Small intestine (tissue), 7 donors: Measurements from ENCODE around the gene RIPOR3. TPM values are rescaled to one million over a fixed set of nuclear protein-coding genes. Genes with fewer than 3 reads are reported as not detected.

Experiments
- DNase-seq, 2 donors: peaks; one replicate each; pipeline versions ENCODE4 v3.0.0 to v3.0.0-alpha.2; 2013
- FAIRE-seq: peaks from 2 replicates; lab custom pipeline; 2012; peaks lifted over from hg19 to GRCh38; lab: Jason Lieb, UNC
- H3K27ac ChIP-seq, 3 donors: one replicate each; pipeline ENCODE4 v1.5.1; 2013; ENCODE audit warnings: low read length in 2 of 3, mild to moderate bottlenecking in 2 of 3, control low read depth in 1 of 3, inconsistent platforms in 1 of 3, low read depth in 1 of 3, moderate library complexity in 1 of 3
- H3K27me3 ChIP-seq, 3 donors: one replicate each; pipeline ENCODE4 v1.6.1; 2013; ENCODE audit warnings: low read length in 3 of 3, inconsistent platforms in 1 of 3; ENCODE audit not compliant: control insufficient read depth in 3 of 3, insufficient read depth in 3 of 3
- H3K36me3 ChIP-seq, 3 donors: one replicate each; pipeline ENCODE4 v1.6.1; 2013; ENCODE audit warnings: low read length in 3 of 3, inconsistent platforms in 1 of 3, low read depth in 1 of 3, mild to moderate bottlenecking in 1 of 3, moderate library complexity in 1 of 3; ENCODE audit not compliant: control insufficient read depth in 3 of 3, insufficient read depth in 2 of 3
- H3K4me1 ChIP-seq, 3 donors: one replicate each; pipeline ENCODE4 v1.6.1; 2013; ENCODE audit warnings: low read length in 2 of 3, inconsistent platforms in 1 of 3, low read depth in 1 of 3, mild to moderate bottlenecking in 1 of 3, moderate library complexity in 1 of 3; ENCODE audit not compliant: control insufficient read depth in 3 of 3, insufficient read depth in 2 of 3
- H3K4me3 ChIP-seq, 3 donors: one replicate each; pipeline ENCODE4 v1.5.1; 2013; ENCODE audit warnings: low read length in 3 of 3, control low read depth in 1 of 3, inconsistent platforms in 1 of 3, low read depth in 1 of 3, mild to moderate bottlenecking in 1 of 3, moderate library complexity in 1 of 3
- H3K9me3 ChIP-seq, 2 donors: one replicate each; pipeline ENCODE4 v1.6.1; 2013; ENCODE audit warnings: low read depth in 1 of 2, low read length in 1 of 2; ENCODE audit not compliant: control insufficient read depth in 2 of 2, insufficient read depth in 1 of 2
- WGBS, 3 donors: extraction: QIAGEN DNeasy Blood & Tissue Kit; methylation state at CpG; one replicate each; pipeline ENCODE4 v1.1.7; 2013; 5-methylcytosine and 5-hydroxymethylcytosine counted together
- polyA plus RNA-seq, 4 donors: library from polyadenylated mRNA; stranded (reverse) in 3 of 4; unstranded in 1 of 4; fragments of 200-250 nt in 3 of 4; fragments of 120-200 nt in 1 of 4; gene quantifications; one replicate each; pipeline versions ENCODE4 v1.2.1 to v1.2.3, GENCODE V29; 2013
- donor health status: healthy with polysubstance abuse.
- donor health status: control.
- donor health status: control.
- donor health status: Bipolar disorder and iron deficiency.
- donor health status: healthy.

The RIPOR3 gene
- polyA plus RNA-seq, 4 donors: 0.22 to 10.9 (median 3.2) TPM

DNA sequence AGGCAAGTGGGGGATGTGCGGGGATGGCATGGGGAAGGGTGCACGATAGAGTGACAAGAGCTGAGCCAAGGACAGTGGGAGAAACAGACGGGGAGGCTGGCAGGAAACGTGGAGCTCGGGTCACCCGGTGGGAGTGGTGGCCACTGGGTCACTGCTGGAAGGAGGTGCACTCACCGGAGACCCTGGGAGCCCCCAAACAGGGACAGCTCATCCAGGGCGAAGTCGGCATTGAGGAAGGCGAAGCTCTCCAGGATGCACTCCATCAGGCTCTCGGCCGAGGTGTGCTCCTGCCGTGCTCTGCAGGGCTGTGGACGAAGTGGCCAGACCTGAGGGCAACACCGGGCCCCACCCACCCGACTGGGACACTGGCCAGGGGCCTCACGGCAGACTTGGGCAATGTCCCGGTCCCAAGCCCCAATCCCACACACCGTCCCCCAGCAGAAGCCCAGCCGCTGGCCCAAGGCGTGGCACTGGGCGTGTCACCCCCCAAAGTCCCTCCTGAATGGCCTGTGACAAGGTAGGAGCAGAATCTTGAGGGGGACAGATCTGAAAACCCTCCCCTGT, 93.9 kb downstream of the RIPOR3 start:
- WGBS, 3 donors: 64 to 82% (median 70%) methylated on average over 21 to 22 of the region's 22 CpGs
- H3K36me3 ChIP-seq: peaks cover 0 to 11% (median 0%) of the 10 kb centered on the region in 3 donors
- H3K9me3 ChIP-seq: no peaks in the 10 kb centered on the region
- DNase-seq (no peak), FAIRE-seq (no peak)
- no peak overlapping the region for H3K27ac ChIP-seq
- H3K27me3 ChIP-seq: peaks cover 0 to 2% (median 0%) of the 10 kb centered on the region in 3 donors
- peaks cover 0 to 5% (median 2%) of the 10 kb centered on the region in 3 donors for H3K4me1 ChIP-seq
- no peak overlapping the region for H3K4me3 ChIP-seq

DNA sequence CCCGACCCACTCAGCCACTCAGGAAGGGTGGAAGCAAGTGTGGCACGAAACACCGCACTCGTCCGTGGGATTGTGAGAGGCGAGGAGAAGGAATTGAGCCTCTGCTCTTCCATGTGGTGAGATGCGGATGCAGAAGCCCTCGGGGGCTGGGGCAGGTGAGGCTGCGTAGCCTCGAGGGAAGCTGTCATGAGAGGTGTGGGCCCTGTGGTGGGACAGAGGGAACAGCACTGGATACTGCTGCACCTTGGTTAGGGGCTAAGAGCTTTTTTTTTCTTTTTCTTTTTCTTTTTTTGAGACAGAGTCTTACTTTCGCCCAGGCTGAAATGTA, 94.7 kb downstream of the RIPOR3 start:
- 81 to 89% (median 86%) methylated on average over 11 of the region's 11 CpGs for WGBS, 3 donors
- Histone ChIP-seq H3K4me3 (no peak overlapping the region), H3K9me3 (no peaks in the 10 kb centered on the region), H3K27me3 (peaks cover 0 to 2% (median 0%) of the 10 kb centered on the region in 3 donors), H3K27ac (no peak overlapping the region), H3K36me3 (peaks cover 0 to 11% (median 0%) of the 10 kb centered on the region in 3 donors), H3K4me1 (peaks cover 0 to 5% (median 2%) of the 10 kb centered on the region in 3 donors)
- no peak for FAIRE-seq
- DNase-seq: no peak

DNA sequence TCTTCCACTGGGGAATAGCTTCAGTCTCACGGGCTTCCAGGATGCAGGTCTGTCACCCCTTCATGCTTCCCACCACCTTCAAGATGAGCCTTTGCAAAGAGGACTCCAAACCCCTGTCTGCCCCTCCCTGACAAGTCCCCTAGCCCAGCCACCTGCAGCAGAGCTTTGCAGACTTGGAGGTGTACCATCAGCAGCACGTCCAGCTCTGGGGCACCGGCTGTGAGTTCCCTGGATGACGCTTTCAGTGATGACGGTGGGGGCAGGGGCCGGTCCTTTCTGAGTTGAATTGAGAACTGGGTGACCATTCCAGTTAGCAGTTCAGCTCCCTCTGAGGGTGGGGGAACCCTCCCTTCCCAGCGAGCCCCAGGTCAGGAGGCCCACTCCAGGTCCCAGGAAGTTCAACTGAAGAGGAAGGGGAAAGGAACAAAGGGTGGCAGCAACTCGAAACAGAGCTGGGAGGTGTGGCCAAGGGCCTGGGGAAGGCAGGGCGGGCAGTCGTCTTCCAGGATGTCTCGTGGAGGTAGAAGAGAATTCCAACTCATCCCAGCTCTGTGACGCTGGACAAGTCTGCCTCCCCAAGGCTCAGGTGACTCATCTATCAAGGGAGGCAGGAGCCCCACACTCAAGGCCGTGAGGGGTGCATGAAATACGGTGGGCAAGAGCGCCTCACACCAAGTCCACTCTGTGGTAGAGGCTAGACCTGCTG, 95.2 kb downstream of the RIPOR3 start:
- Histone ChIP-seq H3K27ac (no peak overlapping the region), H3K4me1 (peaks cover 0 to 5% (median 2%) of the 10 kb centered on the region in 3 donors), H3K4me3 (no peak overlapping the region), H3K36me3 (peaks cover 0 to 9% (median 0%) of the 10 kb centered on the region in 3 donors), H3K27me3 (peaks cover 0 to 2% (median 0%) of the 10 kb centered on the region in 3 donors), H3K9me3 (no peaks in the 10 kb centered on the region)
- FAIRE-seq (no peak), DNase-seq (peak in 1 of 2 donors; percentile 48)
- 25 to 41% (median 26%) methylated on average over 15 of the region's 15 CpGs for WGBS, 3 donors

DNA sequence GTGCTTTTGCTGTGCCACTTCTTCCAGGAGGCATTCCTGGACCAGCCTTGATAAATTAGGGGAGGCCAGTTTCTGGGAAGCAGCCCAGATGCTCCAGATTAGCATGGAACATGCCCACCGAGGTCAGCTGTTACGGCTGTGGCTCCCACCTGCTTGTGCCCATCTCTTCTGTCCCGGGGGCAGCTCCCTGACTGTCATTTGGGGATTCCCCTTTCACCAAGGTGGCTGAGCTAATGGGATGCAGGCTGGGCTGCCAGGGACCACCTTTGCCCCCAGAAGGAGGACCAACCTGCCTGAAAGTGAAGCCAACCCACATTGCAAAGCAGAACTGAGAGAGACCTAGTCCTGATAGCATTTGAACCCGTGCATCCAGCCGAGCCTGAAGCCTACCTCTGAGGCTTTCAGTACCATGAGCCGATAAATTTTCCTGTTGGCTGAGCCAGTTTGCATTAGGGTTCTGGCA, 95.9 kb downstream of the RIPOR3 start:
- Histone ChIP-seq H3K27ac (no peak overlapping the region), H3K4me1 (peaks cover 0 to 5% (median 2%) of the 10 kb centered on the region in 3 donors), H3K4me3 (no peak overlapping the region), H3K36me3 (peaks cover 0 to 12% (median 0%) of the 10 kb centered on the region in 3 donors), H3K27me3 (peaks cover 0 to 2% (median 0%) of the 10 kb centered on the region in 3 donors), H3K9me3 (no peaks in the 10 kb centered on the region)
- WGBS, 3 donors: 44 to 71% (median 47%) methylated on average over 6 of the region's 6 CpGs
- DNase-seq: no peak
- FAIRE-seq: no peak

DNA sequence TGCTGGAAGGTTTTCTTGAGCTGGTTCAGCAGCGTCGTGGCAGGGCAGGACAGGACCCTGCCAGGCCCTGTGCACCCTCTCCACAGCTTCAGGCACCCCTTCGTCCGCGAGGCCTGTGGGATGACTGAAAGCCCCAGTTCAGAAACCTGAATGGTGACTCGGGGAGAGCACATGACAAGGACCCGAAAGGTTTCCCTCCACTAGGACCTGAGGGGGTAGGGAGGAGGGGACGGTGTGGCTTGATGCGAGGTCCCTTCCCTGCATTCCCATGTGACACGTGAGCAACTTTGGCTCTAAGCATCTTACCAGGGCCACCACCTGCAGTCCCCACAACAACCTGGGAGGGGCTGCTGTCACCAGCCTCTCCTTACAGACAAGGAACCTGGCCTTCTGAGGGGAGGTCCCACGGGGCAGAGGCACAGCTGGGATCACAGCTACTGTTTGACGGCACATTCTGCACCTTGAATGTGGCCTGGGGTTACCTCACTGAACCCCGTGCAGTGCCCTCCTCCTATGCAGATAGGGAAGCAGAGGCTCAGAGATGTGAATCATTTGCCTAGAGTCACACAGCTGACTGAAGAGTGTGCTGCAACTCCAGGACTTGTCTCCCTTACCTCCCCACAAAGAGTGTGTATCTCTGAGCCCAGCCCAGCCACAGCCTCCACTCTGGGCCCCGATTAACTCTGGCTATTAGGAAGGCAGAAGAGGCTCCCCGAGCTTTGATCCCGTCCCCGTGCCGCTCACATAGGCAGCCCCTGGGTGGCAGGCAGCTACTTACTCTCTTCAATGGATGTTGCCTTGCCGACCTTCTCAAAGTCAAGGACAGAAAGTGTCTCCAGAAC, 96.5 kb downstream of the RIPOR3 start:
- Histone ChIP-seq H3K27me3 (peaks cover 0 to 2% (median 0%) of the 10 kb centered on the region in 3 donors), H3K9me3 (no peaks in the 10 kb centered on the region), H3K4me3 (no peak overlapping the region), H3K27ac (no peak overlapping the region), H3K4me1 (peaks cover 0 to 5% (median 2%) of the 10 kb centered on the region in 3 donors), H3K36me3 (peaks cover 0 to 18% (median 0%) of the 10 kb centered on the region in 3 donors)
- WGBS, 3 donors: 27 to 57% (median 43%) methylated on average over 19 of the region's 19 CpGs
- FAIRE-seq: no peak
- no peak for DNase-seq

- H3K4me3 ChIP-seq: no peak overlapping the region
- no peak overlapping the region for H3K27ac ChIP-seq
- DNase-seq (no peak), FAIRE-seq (no peak)
- H3K4me1 ChIP-seq: peaks cover 0 to 5% (median 2%) of the 10 kb centered on the region in 3 donors
- H3K9me3 ChIP-seq: no peaks in the 10 kb centered on the region
- WGBS, 3 donors: 63 to 78% (median 65%) methylated on average over 10 to 11 of the region's 11 CpGs
- peaks cover 0 to 24% (median 0%) of the 10 kb centered on the region in 3 donors for H3K36me3 ChIP-seq
- H3K27me3 ChIP-seq: peaks cover 0 to 2% (median 0%) of the 10 kb centered on the region in 3 donors
Observed at GRCh38 chr20:50594231-50594590, 97.1 kb downstream of the RIPOR3 start.

GRCh38 chr20:50593005-50593335, 98.4 kb downstream of the RIPOR3 start:
- FAIRE-seq (no peak), DNase-seq (no peak)
- WGBS, 3 donors: 86 to 94% (median 92%) methylated on average over 9 of the region's 9 CpGs
- peaks cover 0 to 28% (median 0%) of the 10 kb centered on the region in 3 donors for H3K36me3 ChIP-seq
- peaks cover 0 to 5% (median 2%) of the 10 kb centered on the region in 3 donors for H3K4me1 ChIP-seq
- peaks cover 0 to 2% (median 0%) of the 10 kb centered on the region in 3 donors for H3K27me3 ChIP-seq
- no peak overlapping the region for H3K27ac ChIP-seq
- peaks cover 0 to 2% of the 10 kb centered on the region in 2 donors for H3K9me3 ChIP-seq
- no peak overlapping the region for H3K4me3 ChIP-seq
